GM12878 (cell line): ENCODE measurements around the gene TMEM235. TPM values are rescaled to one million over a fixed set of nuclear protein-coding genes. Genes with fewer than 3 reads are reported as not detected.
A peak's percentile ranks its signal among the peaks of the same experiment; 100 is the strongest.

Experiments
- ATAC-seq: fragments of 200-7000 bp; cut with Tn5 transposase; 3 replicates; pipeline ENCODE4 v1.9.1; 2020; ENCODE audit warnings: mild to moderate bottlenecking, moderate library complexity
- BruUV-seq: library from RNA; stranded (reverse); fragments of 400-500 nt; replicated peaks from 2 replicates; lab custom pipeline; 2021; lab: Mats Ljungman, UMichigan
- CTCF ChIA-PET: fragments of 300-600 bp; sonication (Branson Sonifier 250); formaldehyde crosslinking; extraction: SDS; loops from one replicate; lab custom pipeline; 2021; ENCODE audit warnings: inconsistent platforms; lab: Yijun Ruan, JAX
- POLR2A ChIA-PET: fragments of 350-600 bp; formaldehyde crosslinking; extraction: SDS; loops from one replicate; lab custom pipeline; 2021; ENCODE audit warnings: inconsistent platforms; lab: Charles Lee
- RAD21 ChIA-PET: fragments of 300-600 bp; sonication (Branson Sonifier 250); formaldehyde crosslinking; loops from one replicate; lab custom pipeline; 2023; ENCODE audit warnings: antibody characterized with exemption; ENCODE audit not compliant: unreplicated experiment; lab: Charles Lee
- SMC1A ChIA-PET: fragments of 300-600 bp; sonication (Branson Sonifier 250); formaldehyde crosslinking; loops from one replicate; lab custom pipeline; 2023; ENCODE audit not compliant: unreplicated experiment, uncharacterized antibody; lab: Charles Lee
- DNase-seq: peaks from one replicate; pipeline ENCODE4 v3.0.0-alpha.2; 2011; ENCODE audit warnings: low read depth, low spot score
- FAIRE-seq: peaks from 3 replicates; lab custom pipeline; 2011; peaks lifted over from hg19 to GRCh38; lab: Jason Lieb, UNC
- H2AFZ ChIP-seq: 2 replicates; pipeline ENCODE4 v1.6.0; 2011; ENCODE audit warnings: low read depth, low read length, control low read depth; ENCODE audit not compliant: control insufficient read depth
- H3K27ac ChIP-seq: 2 replicates; pipeline ENCODE4 v1.5.1; 2011; ENCODE audit warnings: control low read depth; ENCODE audit not compliant: control insufficient read depth, insufficient read depth
- H3K27me3 ChIP-seq, 2 experiments: replicated peaks in 1 of 2; 2 replicates each; pipeline versions ENCODE4 v1.6.0 to v1.6.1; 2011; ENCODE audit warnings: low read length in 1 of 2; ENCODE audit not compliant: control insufficient read depth in 2 of 2, insufficient read depth in 2 of 2
- H3K36me3 ChIP-seq, 2 experiments: 2 replicates each; pipeline ENCODE4 v1.5.1; 2011; ENCODE audit warnings: low read length in 1 of 2; ENCODE audit not compliant: control insufficient read depth in 2 of 2, insufficient read depth in 2 of 2
- H3K4me1 ChIP-seq: 2 replicates; pipeline ENCODE4 v1.6.1; 2011; ENCODE audit warnings: mild to moderate bottlenecking, low read length, moderate library complexity, mixed read lengths; ENCODE audit not compliant: control insufficient read depth, insufficient read depth
- H3K4me2 ChIP-seq: 2 replicates; pipeline ENCODE4 v1.6.0; 2011; ENCODE audit warnings: control low read depth; ENCODE audit not compliant: control insufficient read depth, insufficient read depth
- H3K4me3 ChIP-seq: fragments of 200-600 bp; sonication (generic); 2 replicates; pipeline ENCODE4 v1.5.1; 2016
- H3K79me2 ChIP-seq: 2 replicates; pipeline ENCODE4 v1.6.0; 2011; ENCODE audit warnings: low read length; ENCODE audit not compliant: control insufficient read depth, insufficient read depth
- H3K9ac ChIP-seq: 2 replicates; pipeline ENCODE4 v1.8.0; 2011; ENCODE audit warnings: low read length, control low read depth, mixed read lengths; ENCODE audit not compliant: control insufficient read depth, insufficient read depth
- H3K9me3 ChIP-seq: replicated peaks from 3 replicates; pipeline ENCODE4 v1.5.1; 2011; ENCODE audit warnings: mild to moderate bottlenecking, low read length; ENCODE audit not compliant: control insufficient read depth, insufficient read depth
- H4K20me1 ChIP-seq: 2 replicates; pipeline ENCODE4 v1.6.0; 2011; ENCODE audit not compliant: control insufficient read depth, insufficient read depth
- BRCA1 ChIP-seq: IDR thresholded peaks from 2 replicates; pipeline ENCODE4 v1.6.1; 2011; ENCODE audit warnings: low read depth, low read length, improper control_type of control experiment
- FOS ChIP-seq: IDR thresholded peaks from 3 replicates; pipeline ENCODE4 v1.6.1; 2011; ENCODE audit warnings: borderline replicate concordance; ENCODE audit not compliant: insufficient read length; ENCODE audit errors: extremely low read depth
- MYC ChIP-seq: IDR thresholded peaks from 2 replicates; pipeline ENCODE4 v1.6.1; 2011; ENCODE audit warnings: mild to moderate bottlenecking, low read length, moderate library complexity, inconsistent platforms; ENCODE audit not compliant: insufficient read depth, insufficient replicate concordance, insufficient read length, severe bottlenecking
- NRF1 ChIP-seq: conservative IDR thresholded peaks from 2 replicates; pipeline ENCODE4 v1.6.1; 2011; ENCODE audit warnings: mild to moderate bottlenecking, low read depth, low read length, improper control_type of control experiment
- RELB ChIP-seq: fragments of 450-650 bp; IDR thresholded peaks from 2 replicates; pipeline ENCODE4 v1.6.1; 2017; ENCODE audit warnings: low read depth, mild to moderate bottlenecking, moderate library complexity
- SREBF1 ChIP-seq: IDR thresholded peaks from 2 replicates; pipeline ENCODE4 v1.6.1; 2012; ENCODE audit warnings: mild to moderate bottlenecking, low read length
- WRNIP1 ChIP-seq: IDR thresholded peaks from 2 replicates; pipeline ENCODE4 v1.6.1; 2011; ENCODE audit warnings: low read depth, low read length, improper control_type of control experiment, borderline replicate concordance
- WGBS: methylation state at CpG from one replicate; pipeline ENCODE4 v1.1.6; 2016; ENCODE audit warnings: low lambda C conversion rate; ENCODE audit not compliant: insufficient replicate concordance, insufficient coverage; ENCODE audit errors: missing lambda C conversion rate; 5-methylcytosine and 5-hydroxymethylcytosine counted together
- in situ Hi-C: fragments of 300-500 bp; cut with MboI; formaldehyde crosslinking; loops from 9 replicates; pipeline ENCODE4 v1.14.3; 2018; ENCODE audit warnings: mixed read lengths
- intact Hi-C: fragments of 100-400 bp; cut with micrococcal nuclease; formaldehyde crosslinking; loops from one replicate; pipeline ENCODE4 v1.14.2; 2022; ENCODE audit not compliant: unreplicated experiment
- polyA plus RNA-seq, 11 experiments: library from polyadenylated mRNA; depleted of rRNA in 4 of 11; unstranded in 6 of 11; stranded (reverse) in 5 of 11; fragments of >200 nt; fragmentation: Nextera tagmentation in 4 of 11; fragmentation: Illumina TruSeq in 1 of 11; extraction: Ambion mirVana in 4 of 11; extraction: Trizol in 1 of 11; gene quantifications; 1 replicate in 1 of 11; 2 replicates in 10 of 11; pipeline versions ENCODE4 v1.2.1 to v1.2.3, GENCODE V29; 2011 to 2016; ENCODE audit warnings: inconsistent platforms in 2 of 11, missing spikeins in 2 of 11, low read depth in 1 of 11
- total RNA-seq, 4 experiments: library from RNA; depleted of rRNA in 3 of 4; stranded (reverse); fragments of >200 nt in 3 of 4; fragmentation: Illumina TruSeq in 1 of 4; extraction: Trizol in 1 of 4; gene quantifications; 2 replicates each; pipeline versions ENCODE4 v1.2.1 to v1.2.3, GENCODE V29; 2013 to 2021

TMEM235 gene
- total and polyA plus RNA-seq, 10 of the 15 experiments (the other 5 are each of a cell fraction or from before 2014, with no cell fraction given), result not detected

GRCh38 chr17:78251773-78252103 lies 20.3 kb downstream of the TMEM235 start:
- no peak overlapping the region for H3K27ac ChIP-seq
- H3K4me3 ChIP-seq, result no peak overlapping the region
- H3K36me3 ChIP-seq, result no peaks in the 10 kb centered on the region
- intact Hi-C loops, result loop anchor here (1.0 to 5.0 kb wide), 5 partner anchors 64 to 231 kb away; partner anchors contain the start of genes AFMID and TK1
- H3K9me3 ChIP-seq, result no peaks in the 10 kb centered on the region
- ChIA-PET SMC1A (interaction anchor here (0.6 to 4.1 kb wide), 20 partner anchors 9 to 532 kb away, joined by 3 to 47 read pairs (median 4); partner anchors contain the start of gene BIRC5), CTCF (interaction anchor here (0.5 to 5.9 kb wide), 45 partner anchors 9 to 824 kb away, joined by 3 to 82 read pairs (median 4); partner anchors contain the start of genes AFMID, BIRC5, SOCS3 and TK1), RAD21 (interaction anchor here (0.6 to 4.4 kb wide), 32 partner anchors 9 to 244 kb away, joined by 3 to 76 read pairs (median 4); no protein-coding TSS in a partner anchor)
- ATAC-seq, result no peak
- H3K4me1 ChIP-seq, result peaks cover 29% of the 10 kb centered on the region
- no TSS peak for BruUV-seq
- H4K20me1 ChIP-seq, result no peaks in the 10 kb centered on the region
- in situ Hi-C loops, result no loop called here
- WGBS, result 19% methylated on average over 5 of the region's 6 CpGs
- H2AFZ ChIP-seq, result no peak overlapping the region
- no peak overlapping the region for H3K9ac ChIP-seq
- TF ChIP-seq RELB (no peak), WRNIP1 (no peak), MYC (no peak), FOS (no peak), NRF1 (no peak), BRCA1 (no peak), SREBF1 (no peak)
- TF ChIP-seq, all 136 proteins: peak for 0
- POLR2A ChIA-PET, result interaction anchor here (0.6 to 2.1 kb wide), 3 partner anchors 100 to 233 kb away, joined by 3 to 5 read pairs (median 3); no protein-coding TSS in a partner anchor
- no peak for FAIRE-seq
- no peak for DNase-seq
- Histone ChIP-seq H3K27me3 (no peaks in the 10 kb centered on the region; a peak in 1 of 4 replicates), H3K79me2 (no peaks in the 10 kb centered on the region), H3K4me2 (peak overlapping the region; percentile 65)
